Activated naive CD4-positive, alpha-beta T cell treated with anti-CD3 and anti-CD28 coated beads for 36 hours (primary cell): Measurements from ENCODE around the gene ACAA1. TPM values are rescaled to one million over a fixed set of nuclear protein-coding genes. Genes with fewer than 3 reads are reported as not detected.
A peak's percentile ranks its signal among the peaks of the same experiment; 100 is the strongest.
"Not testable (repeated sequence)": the region's sequence is repeated elsewhere in the genome, so short reads cannot be mapped to it uniquely, and the experiment has no call there.

Experiments
- CTCF ChIA-PET: fragments of 350-600 bp; sonication (Branson Sonifier 250); formaldehyde crosslinking; loops from one replicate; lab custom pipeline; 2021; ENCODE audit warnings: antibody characterized with exemption; lab: Charles Lee
- DNase-seq: peaks from one replicate; pipeline ENCODE4 v3.0.0-alpha.2; 2020
- H3K27ac Mint-ChIP-seq: one replicate; pipeline ENCODE4 v1.8.0; 2021; ENCODE audit warnings: mild to moderate bottlenecking, mixed read lengths
- H3K27me3 Mint-ChIP-seq: one replicate; pipeline ENCODE4 v1.8.0; 2021; ENCODE audit warnings: low read depth, mixed read lengths
- H3K36me3 Mint-ChIP-seq: one replicate; pipeline ENCODE4 v1.8.0; 2021; ENCODE audit warnings: low read depth, mixed read lengths
- H3K4me1 Mint-ChIP-seq: one replicate; pipeline ENCODE4 v1.8.0; 2021; ENCODE audit warnings: low read depth, mixed read lengths
- H3K4me3 Mint-ChIP-seq: one replicate; pipeline ENCODE4 v1.8.0; 2021; ENCODE audit warnings: mild to moderate bottlenecking, moderate library complexity, mixed read lengths
- H3K9me3 Mint-ChIP-seq: one replicate; pipeline ENCODE4 v1.8.0; 2021; ENCODE audit warnings: mixed read lengths
- intact Hi-C: fragments of 100-400 bp; cut with micrococcal nuclease; formaldehyde crosslinking; loops from one replicate; pipeline ENCODE4 v1.15.1; 2023
- total RNA-seq, 2 experiments: library from RNA; stranded (reverse); gene quantifications; one replicate each; pipeline ENCODE4 v1.2.3, GENCODE V29; 2021

ACAA1 gene
- total RNA-seq, 2 experiments from 2014 or later = 57.5 to 58.7 TPM

- peaks cover 3% of the 10 kb centered on the region for H3K9me3 Mint-ChIP-seq
- CTCF ChIA-PET = interaction anchor here (1.1 to 2.1 kb wide), 5 partner anchors 12 to 158 kb away, joined by 3 to 11 read pairs (median 4); no protein-coding TSS in a partner anchor
- intact Hi-C loops = no loop called here
- no peak for DNase-seq
- H3K27me3 Mint-ChIP-seq = no peaks in the 10 kb centered on the region
- H3K4me1 Mint-ChIP-seq = peaks cover 33% of the 10 kb centered on the region
- peaks cover 17% of the 10 kb centered on the region for H3K36me3 Mint-ChIP-seq
- no peak overlapping the region for H3K27ac Mint-ChIP-seq
- peak overlapping the region; percentile 88 for H3K4me3 Mint-ChIP-seq
Measured at GRCh38 chr3:38140326-38141172, 3.6 kb upstream of the ACAA1 start.

GRCh38 chr3:38139652-38140051, 2.7 kb upstream of the ACAA1 start:
- CTCF ChIA-PET = interaction anchor here (0.6 to 2.1 kb wide), 6 partner anchors 11 to 159 kb away, joined by 3 to 11 read pairs (median 4); no protein-coding TSS in a partner anchor
- no peak for DNase-seq
- Mint-ChIP-seq H3K27ac (peak overlapping the region; percentile 99), H3K36me3 (peaks cover 22% of the 10 kb centered on the region), H3K27me3 (no peaks in the 10 kb centered on the region), H3K4me1 (peaks cover 40% of the 10 kb centered on the region), H3K9me3 (no peaks in the 10 kb centered on the region), H3K4me3 (peak overlapping the region; percentile 88)
- intact Hi-C loops = loop anchor here (5.0 kb wide), 2 partner anchors 158 to 343 kb away; no protein-coding TSS in a partner anchor

- no peaks in the 10 kb centered on the region for H3K27me3 Mint-ChIP-seq
- no peaks in the 10 kb centered on the region for H3K9me3 Mint-ChIP-seq
- H3K27ac Mint-ChIP-seq = peak overlapping the region; percentile 99
- peaks cover 24% of the 10 kb centered on the region for H3K36me3 Mint-ChIP-seq
- peaks cover 44% of the 10 kb centered on the region for H3K4me1 Mint-ChIP-seq
- CTCF ChIA-PET = interaction anchor here (0.6 to 2.1 kb wide), 4 partner anchors 10 to 159 kb away, joined by 3 to 11 read pairs (median 4); no protein-coding TSS in a partner anchor
- no peak for DNase-seq
- H3K4me3 Mint-ChIP-seq = peak overlapping the region; percentile 88
- intact Hi-C loops = loop anchor here (5.0 kb wide), 2 partner anchors 158 to 343 kb away; no protein-coding TSS in a partner anchor
Measured at GRCh38 chr3:38139191-38139590, 2.3 kb upstream of the ACAA1 start.

- no peaks in the 10 kb centered on the region for H3K27me3 Mint-ChIP-seq
Measured at GRCh38 chr3:38138349-38139190, 1.6 kb upstream of the ACAA1 start, which contains the start of gene MYD88. Gene MYD88, plus strand, starts transcription at chr3:38138661. Its CDS starts 40 bp downstream, at chr3:38138701.

GRCh38 chr3:38137615-38138348, 855 bp upstream of the ACAA1 start:
- CTCF ChIA-PET = interaction anchor here (1.0 to 1.5 kb wide), 2 partner anchors 28 to 359 kb away, joined by 4 to 5 read pairs; partner anchors contain the start of genes EXOG and OXSR1
- Mint-ChIP-seq H3K27me3 (no peaks in the 10 kb centered on the region), H3K4me3 (peak overlapping the region; percentile 88), H3K36me3 (peaks cover 26% of the 10 kb centered on the region), H3K27ac (peak overlapping the region; percentile 99), H3K4me1 (peaks cover 51% of the 10 kb centered on the region), H3K9me3 (no peaks in the 10 kb centered on the region)
- intact Hi-C loops = loop anchor here (1.0 to 5.0 kb wide), 12 partner anchors 17 to 1144 kb away; partner anchors contain the start of genes DLEC1, EPM2AIP1, EXOG and MLH1
- peak; percentile 49 for DNase-seq

More at GRCh38 chr3:38138349-38139190, 1.6 kb upstream of the ACAA1 start, which contains the start of gene MYD88:
- CTCF ChIA-PET = interaction anchor here (1.5 to 2.1 kb wide), 3 partner anchors 26 to 358 kb away, joined by 4 to 11 read pairs (median 5); partner anchors contain the start of gene EXOG
- peaks cover 26% of the 10 kb centered on the region for H3K36me3 Mint-ChIP-seq
- DNase-seq = peak; percentile 86
- peak within 1 kb of the TSS; percentile 88 for H3K4me3 Mint-ChIP-seq
- intact Hi-C loops = loop anchor here (1.0 to 5.0 kb wide), 3 partner anchors 159 to 344 kb away; partner anchors contain the start of gene XYLB
- H3K4me1 Mint-ChIP-seq = peaks cover 47% of the 10 kb centered on the region
- peak within 1 kb of the TSS; percentile 99 for H3K27ac Mint-ChIP-seq
- H3K9me3 Mint-ChIP-seq = no peaks in the 10 kb centered on the region

GRCh38 chr3:38136393-38136776, 542 bp downstream of the ACAA1 start:
- DNase-seq = no peak

GRCh38 chr3:38135621-38136277, 1.2 kb downstream of the ACAA1 start:
- intact Hi-C loops = loop anchor here (2.0 to 5.0 kb wide), 6 partner anchors 162 to 915 kb away; partner anchors contain the start of genes EXOG and SCN11A
- Mint-ChIP-seq H3K36me3 (peaks cover 20% of the 10 kb centered on the region), H3K4me3 (peak overlapping the region; percentile 88), H3K27ac (peak overlapping the region; percentile 83), H3K4me1 (peaks cover 49% of the 10 kb centered on the region)
- DNase-seq = peak; percentile 47
- H3K27me3 Mint-ChIP-seq, H3K9me3 Mint-ChIP-seq: not testable (repeated sequence)
- CTCF ChIA-PET = interaction anchor here (0.8 to 1.1 kb wide), 2 partner anchors 17 to 360 kb away, joined by 3 to 5 read pairs; partner anchors contain the start of gene EXOG

More at GRCh38 chr3:38136393-38136776, 542 bp downstream of the ACAA1 start:
- Mint-ChIP-seq H3K9me3 (no peaks in the 10 kb centered on the region), H3K36me3 (peaks cover 24% of the 10 kb centered on the region), H3K27ac (peak overlapping the region; percentile 83), H3K4me3 (peak overlapping the region; percentile 88), H3K4me1 (peaks cover 51% of the 10 kb centered on the region), H3K27me3 (no peaks in the 10 kb centered on the region)
- CTCF ChIA-PET = interaction anchor here (0.8 to 1.1 kb wide), 3 partner anchors 18 to 360 kb away, joined by 3 to 5 read pairs (median 5); partner anchors contain the start of genes EXOG and OXSR1
- intact Hi-C loops = loop anchor here (2.0 to 5.0 kb wide), 6 partner anchors 161 to 914 kb away; partner anchors contain the start of genes EXOG and SCN11A

- H3K4me1 Mint-ChIP-seq = peaks cover 39% of the 10 kb centered on the region
- not testable (repeated sequence) for H3K27me3 Mint-ChIP-seq, DNase-seq, H3K9me3 Mint-ChIP-seq, H3K4me3 Mint-ChIP-seq
- intact Hi-C loops = loop anchor here (5.0 kb wide), 2 partner anchors 163 to 348 kb away; no protein-coding TSS in a partner anchor
- peaks cover 24% of the 10 kb centered on the region for H3K36me3 Mint-ChIP-seq
- CTCF ChIA-PET = interaction anchor here (1.8 kb wide), 1 partner anchor 16 kb away, joined by 5 read pairs; no protein-coding TSS in a partner anchor
- H3K27ac Mint-ChIP-seq = peak overlapping the region; percentile 27
Measured at GRCh38 chr3:38134517-38135143, 2.3 kb downstream of the ACAA1 start.

- no peaks in the 10 kb centered on the region for H3K27me3 Mint-ChIP-seq
Measured at GRCh38 chr3:38133557-38134405, 3.1 kb downstream of the ACAA1 start.

More at GRCh38 chr3:38133557-38134405, 3.1 kb downstream of the ACAA1 start:
- Mint-ChIP-seq H3K9me3 (no peaks in the 10 kb centered on the region), H3K36me3 (peaks cover 27% of the 10 kb centered on the region), H3K4me1 (peaks cover 35% of the 10 kb centered on the region), H3K27ac (no peak overlapping the region), H3K4me3 (no peak overlapping the region)
- intact Hi-C loops = no loop called here
- no peak for DNase-seq
- CTCF ChIA-PET = interaction anchor here (0.9 to 1.8 kb wide), 3 partner anchors 15 to 347 kb away, joined by 3 to 5 read pairs (median 4); partner anchors contain the start of gene XYLB
